Motor neuron (in vitro differentiated cells): Measurements from ENCODE around the gene RELT. TPM values are rescaled to one million over a fixed set of nuclear protein-coding genes. Genes with fewer than 3 reads are reported as not detected.

Experiments
- ATAC-seq, 8 experiments: fragments of 200-7000 bp; cut with Tn5 transposase; replicated peaks in 6 of 8; 2 replicates each; pipeline ENCODE4 v1.8.0; 2021; ENCODE audit warnings: mild to moderate bottlenecking in 8 of 8, moderate library complexity in 8 of 8
- H3K27ac ChIP-seq, 2 donors: fragments of 250-450 bp; sonication (Bioruptor Pico); 2 replicates each; pipeline ENCODE4 v1.9.0; 2021; ENCODE audit warnings: antibody characterized with exemption in 2 of 2, mild to moderate bottlenecking in 2 of 2, moderate library complexity in 1 of 2
- H3K4me1 ChIP-seq, 2 donors: fragments of 250-450 bp; sonication (Bioruptor Pico); replicated peaks in 1 of 2; 2 replicates each; pipeline ENCODE4 v1.6.1; 2021; ENCODE audit warnings: antibody characterized with exemption in 2 of 2, mild to moderate bottlenecking in 2 of 2, moderate library complexity in 1 of 2
- H3K4me3 ChIP-seq, 5 donors: fragments of 250-450 bp; sonication (Bioruptor Pico); 2 replicates each; pipeline ENCODE4 v1.9.0; 2021; ENCODE audit warnings: antibody characterized with exemption in 5 of 5, mild to moderate bottlenecking in 5 of 5, moderate library complexity in 4 of 5
- WGBS, 10 experiments: fragments of 450-650 bp; shearing (Covaris generic); methylation state at CpG; one replicate each; pipeline ENCODE4 v1.0.0; 2022; 5-methylcytosine and 5-hydroxymethylcytosine counted together
- in situ Hi-C, 9 experiments: fragments of 400-800 bp; cut with MboI; loops; one replicate each; pipeline ENCODE4 v1.15.0; 2021; ENCODE audit warnings: low sequenced_read_pairs in 9 of 9, low pct_unique_long_range_greater_than_20kb in 2 of 9; ENCODE audit not compliant: unreplicated experiment in 9 of 9
- total RNA-seq, 8 experiments: library from RNA; unstranded; fragments of 300-600 nt; gene quantifications; 2 replicates each; pipeline versions ENCODE4 v1.2.3 to v1.2.4, GENCODE V29; 2022

The RELT gene
- total RNA-seq, 8 experiments from 2014 or later = 6.0 to 11.8 (median 7.0) TPM

- H3K27ac ChIP-seq = no peak overlapping the region
- peaks cover 28 to 46% of the 10 kb centered on the region in 2 donors for H3K4me1 ChIP-seq
- no peak overlapping the region for H3K4me3 ChIP-seq
- in situ Hi-C loops = no loop called here
- ATAC-seq = no peak
- 56 to 90% (median 72%) methylated on average over 2 of the region's 4 CpGs; no CpG with 5 or more reads in 6 of the 10 experiments for WGBS, 10 experiments
Observed at GRCh38 chr11:73338279-73338678, 37.9 kb upstream of the RELT start.

GRCh38 chr11:73340164-73340563 lies 36.0 kb upstream of the RELT start:
- in situ Hi-C loops = no loop called here
- WGBS, 10 experiments = 20 to 45% (median 20%) methylated on average over 1 to 2 of the region's 3 CpGs; no CpG with 5 or more reads in 7 of the 10 experiments

GRCh38 chr11:73342633-73343032 lies 33.6 kb upstream of the RELT start:
- in situ Hi-C loops = no loop called here
- 0% methylated on average over 1 to 4 of the region's 54 CpGs; no CpG with 5 or more reads in 8 of the 10 experiments for WGBS, 10 experiments
- Histone ChIP-seq H3K4me3 (peak overlapping the region; percentile 25 to 43 (median 35)), H3K4me1 (peaks cover 16 to 33% of the 10 kb centered on the region in 2 donors), H3K27ac (peak overlapping the region; percentile 14 to 36)
- ATAC-seq = peak in 7 of 8 experiments; percentile 67 to 85 (median 83)

More at GRCh38 chr11:73340164-73340563, 36.0 kb upstream of the RELT start:
- Histone ChIP-seq H3K4me3 (no peak overlapping the region), H3K4me1 (peaks cover 18 to 38% of the 10 kb centered on the region in 2 donors), H3K27ac (no peak overlapping the region)
- no peak for ATAC-seq

- WGBS, 10 experiments = 60 to 100% (median 87%) methylated on average over 1 to 5 of the region's 40 CpGs; no CpG with 5 or more reads in 5 of the 10 experiments
- Histone ChIP-seq H3K27ac (peak overlapping the region; percentile 12 to 14), H3K4me1 (peaks cover 16 to 28% of the 10 kb centered on the region in 2 donors), H3K4me3 (peak overlapping the region; percentile 25 to 43 (median 35))
- ATAC-seq = peak in 6 of 8 experiments; percentile 8 to 51 (median 42)
- in situ Hi-C loops = no loop called here
Observed at GRCh38 chr11:73343076-73343873, 32.9 kb upstream of the RELT start.

GRCh38 chr11:73344191-73344607 lies 32.0 kb upstream of the RELT start:
- no peak overlapping the region for H3K4me3 ChIP-seq
- WGBS, 10 experiments = 60 to 88% (median 80%) methylated on average over 1 to 5 of the region's 20 CpGs; no CpG with 5 or more reads in 7 of the 10 experiments
- ATAC-seq = peak in 5 of 8 experiments; percentile 5 to 45 (median 27)
- H3K4me1 ChIP-seq = peaks cover 16 to 21% of the 10 kb centered on the region in 2 donors
- no peak overlapping the region for H3K27ac ChIP-seq
- in situ Hi-C loops = no loop called here

- peaks cover 16 to 21% of the 10 kb centered on the region in 2 donors for H3K4me1 ChIP-seq
- in situ Hi-C loops = no loop called here
- H3K27ac ChIP-seq = no peak overlapping the region
- WGBS, 10 experiments = 83 to 100% (median 90%) methylated on average over 1 to 2 of the region's 5 CpGs; no CpG with 5 or more reads in 7 of the 10 experiments
- no peak for ATAC-seq
- no peak overlapping the region for H3K4me3 ChIP-seq
Observed at GRCh38 chr11:73345481-73346160, 30.6 kb upstream of the RELT start.

GRCh38 chr11:73346186-73346935 lies 29.8 kb upstream of the RELT start:
- in situ Hi-C loops = no loop called here
- no peak overlapping the region for H3K27ac ChIP-seq
- H3K4me3 ChIP-seq = no peak overlapping the region
- ATAC-seq = no peak
- 25 to 100% (median 88%) methylated on average over 1 to 2 of the region's 10 CpGs; no CpG with 5 or more reads in 7 of the 10 experiments for WGBS, 10 experiments
- peaks cover 16 to 21% of the 10 kb centered on the region in 2 donors for H3K4me1 ChIP-seq

- Histone ChIP-seq H3K4me3 (no peak overlapping the region), H3K4me1 (peaks cover 16 to 20% of the 10 kb centered on the region in 2 donors), H3K27ac (no peak overlapping the region)
- in situ Hi-C loops = no loop called here
- 63 to 100% (median 85%) methylated on average over 1 to 6 of the region's 12 CpGs; no CpG with 5 or more reads in 6 of the 10 experiments for WGBS, 10 experiments
- ATAC-seq = no peak
Observed at GRCh38 chr11:73347067-73347466, 29.1 kb upstream of the RELT start.

- Histone ChIP-seq H3K4me3 (no peak overlapping the region), H3K27ac (no peak overlapping the region), H3K4me1 (peaks cover 4 to 6% of the 10 kb centered on the region in 2 donors)
- ATAC-seq = no peak
- WGBS, 10 experiments = 77 to 100% (median 86%) methylated on average over 1 to 3 of the region's 5 CpGs; no CpG with 5 or more reads in 5 of the 10 experiments
- in situ Hi-C loops = no loop called here
Observed at GRCh38 chr11:73348838-73349237, 27.4 kb upstream of the RELT start.

- 43 to 82% (median 60%) methylated on average over 1 to 3 of the region's 6 CpGs; no CpG with 5 or more reads in 3 of the 10 experiments for WGBS, 10 experiments
- H3K4me3 ChIP-seq = no peak overlapping the region
- in situ Hi-C loops = no loop called here
- H3K4me1 ChIP-seq = no peaks in the 10 kb centered on the region
- no peak for ATAC-seq
- no peak overlapping the region for H3K27ac ChIP-seq
Observed at GRCh38 chr11:73349633-73350032, 26.6 kb upstream of the RELT start.

- no peak overlapping the region for H3K27ac ChIP-seq
- in situ Hi-C loops = no loop called here
- ATAC-seq = peak; percentile 38 to 73 (median 61)
- 0 to 22% (median 18%) methylated on average over 1 to 14 of the region's 16 CpGs; no CpG with 5 or more reads in 3 of the 10 experiments for WGBS, 10 experiments
- no peaks in the 10 kb centered on the region for H3K4me1 ChIP-seq
- no peak overlapping the region for H3K4me3 ChIP-seq
Observed at GRCh38 chr11:73350908-73351636, 25.1 kb upstream of the RELT start.

GRCh38 chr11:73353422-73353821 lies 22.8 kb upstream of the RELT start:
- no peak overlapping the region for H3K27ac ChIP-seq
- ATAC-seq = no peak
- in situ Hi-C loops = no loop called here
- 60 to 100% (median 96%) methylated on average over 1 to 4 of the region's 4 CpGs for WGBS, 10 experiments
- H3K4me3 ChIP-seq = no peak overlapping the region
- H3K4me1 ChIP-seq = no peaks in the 10 kb centered on the region
